SK-N-SH (cell line): ENCODE data around the gene TAF11L10.

ENCODE experiments used
- CTCF ChIP-seq: fragments of 200-600 bp; sonication (generic); IDR thresholded peaks from 2 replicates; pipeline ENCODE4 v1.6.1; 2017; ENCODE audit warnings: antibody characterized with exemption, mild to moderate bottlenecking, moderate library complexity
- EP300 ChIP-seq, 2 experiments: IDR thresholded peaks; 2 replicates each; pipeline versions ENCODE4 v1.4.0 to v1.6.1; 2012; ENCODE audit warnings: borderline replicate concordance in 1 of 2, low read depth in 1 of 2, low read length in 1 of 2
- JUND ChIP-seq: IDR thresholded peaks from 2 replicates; pipeline ENCODE4 v1.4.0; 2012
- MXI1 ChIP-seq: IDR thresholded peaks from 2 replicates; pipeline ENCODE4 v1.6.1; 2012; ENCODE audit warnings: mild to moderate bottlenecking, low read depth, low read length, improper control_type of control experiment
- REST ChIP-seq: IDR thresholded peaks from 2 replicates; pipeline ENCODE4 v1.6.1; 2012; ENCODE audit warnings: mild to moderate bottlenecking, low read depth, low read length, moderate library complexity
- SIN3A ChIP-seq: IDR thresholded peaks from 2 replicates; pipeline ENCODE4 v1.6.1; 2012; ENCODE audit warnings: low read depth, mild to moderate bottlenecking, low read length, moderate library complexity, borderline replicate concordance

GRCh38 chr5:17604951-17605350 lies 7.3 kb upstream of the TAF11L10 start:
- TF ChIP-seq CTCF (no peak), EP300 (IDR thresholded peaks at IDR 0.05; ENCODE audit: borderline replicate concordance in 1 of 2, low read depth in 1 of 2, low read length in 1 of 2) (no peak), JUND (no peak), REST (no peak), SIN3A (no peak), MXI1 (no peak)
